NOMO-1 treated with DMSO at 0.1 percent for 48 hours (cell line): ENCODE data around the gene GTF2A2.
"Not testable (repeated sequence)": the region's sequence is repeated elsewhere in the genome, so short reads cannot be mapped to it uniquely, and the experiment has no call there.

ENCODE experiments used
- DNase-seq: peaks from one replicate; lab custom pipeline; 2025; ENCODE audit not compliant: unreplicated experiment; lab: John Stamatoyannopoulos, UW

Gene GTF2A2

DNA sequence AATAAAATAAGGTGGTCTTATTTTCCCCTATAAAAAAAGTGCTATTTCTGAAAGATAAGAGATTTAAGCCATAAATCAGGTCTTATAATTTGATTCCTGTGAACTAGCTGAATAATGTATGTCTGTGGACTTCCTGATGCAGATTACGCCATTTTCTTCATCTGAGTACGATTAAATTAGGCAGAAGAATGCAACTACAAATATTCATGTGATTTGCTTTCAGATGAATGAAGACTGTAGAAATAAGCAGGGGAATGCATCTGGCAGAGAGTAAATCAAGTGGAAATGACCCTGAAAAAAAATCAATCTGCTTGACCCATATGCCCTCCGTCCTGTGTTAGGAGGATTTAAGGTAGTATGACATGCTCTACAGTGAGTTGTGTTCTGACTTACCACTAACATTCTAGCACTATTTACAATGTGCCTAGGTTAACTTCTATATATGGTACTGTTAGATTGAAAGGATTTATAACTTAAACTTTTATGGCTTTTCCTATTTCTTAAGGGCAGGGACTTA, 17.1 kb upstream of the GTF2A2 start:
- no peak for DNase-seq

GRCh38 chr15:59668556-59668955, 11.2 kb upstream of the GTF2A2 start:
- DNase-seq, result no peak

- no peak for DNase-seq
These were observed 4.9 kb upstream of the GTF2A2 start for GRCh38 chr15:59662260-59662659.

- DNase-seq, result no peak
These were observed 2.1 kb upstream of the GTF2A2 start for GRCh38 chr15:59659366-59659765.

- DNase-seq, result no peak
These were observed 365 bp upstream of the GTF2A2 start for GRCh38 chr15:59657635-59658125.

DNA sequence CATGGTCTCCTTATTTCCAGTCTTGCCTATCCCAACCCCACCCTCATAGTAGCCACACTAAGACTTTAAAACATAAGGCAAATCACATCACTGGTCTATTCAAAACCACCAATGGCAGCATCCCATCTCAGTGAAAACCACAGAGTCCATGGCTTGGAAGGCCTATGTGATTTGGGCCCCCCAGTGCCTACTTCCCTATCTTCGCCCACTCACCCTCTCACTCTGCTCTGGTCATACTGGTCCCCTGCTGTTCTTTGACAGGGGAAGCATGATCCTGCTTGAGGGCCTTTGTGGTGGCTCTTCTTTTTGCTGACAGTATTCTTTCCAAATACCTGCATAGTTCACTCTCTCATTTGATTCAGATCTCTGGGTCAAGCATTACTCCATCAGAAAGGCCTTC, 3.3 kb downstream of the GTF2A2 start:
- DNase-seq, result no peak

- no peak for DNase-seq
These were observed 7.7 kb downstream of the GTF2A2 start for GRCh38 chr15:59649603-59650002.

- DNase-seq, result no peak
These were observed 10.2 kb downstream of the GTF2A2 start for GRCh38 chr15:59647085-59647484.

GRCh38 chr15:59646277-59646676, 11.0 kb downstream of the GTF2A2 start:
- DNase-seq, result no peak

DNA sequence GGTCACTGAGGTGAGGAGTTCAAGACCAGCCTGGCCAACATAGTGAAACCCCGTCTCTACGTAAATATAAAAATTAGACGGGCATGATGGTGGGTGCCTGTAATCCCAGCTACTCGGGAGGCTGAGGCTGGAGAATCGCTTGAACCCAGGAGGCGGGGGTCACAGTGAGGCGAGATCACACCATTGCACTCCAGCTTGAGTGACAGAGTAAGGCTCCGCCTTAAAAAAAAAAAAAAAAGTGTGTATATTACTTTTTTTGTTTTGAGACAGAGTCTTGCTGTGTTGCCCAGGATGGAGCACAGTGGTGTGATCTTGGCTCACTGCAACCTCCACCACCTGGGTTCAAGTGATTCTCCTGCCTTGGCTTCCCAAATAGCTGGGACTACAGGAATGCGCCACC, 11.5 kb downstream of the GTF2A2 start:
- not testable (repeated sequence) for DNase-seq

- no peak for DNase-seq
These were observed 12.6 kb downstream of the GTF2A2 start for GRCh38 chr15:59644756-59645155.

GRCh38 chr15:59642351-59642750, 15.0 kb downstream of the GTF2A2 start:
- no peak for DNase-seq

GRCh38 chr15:59637507-59637906, 19.8 kb downstream of the GTF2A2 start:
- not testable (repeated sequence) for DNase-seq

GRCh38 chr15:59636184-59636583, 21.1 kb downstream of the GTF2A2 start:
- DNase-seq, result no peak

GRCh38 chr15:59632714-59633113, 24.6 kb downstream of the GTF2A2 start:
- DNase-seq, result no peak

- peak; percentile 25 for DNase-seq
These were observed 35.0 kb downstream of the GTF2A2 start for GRCh38 chr15:59622289-59622688.

GRCh38 chr15:59618406-59618805, 38.9 kb downstream of the GTF2A2 start:
- peak; percentile 10 for DNase-seq

- DNase-seq, result no peak
These were observed 40.9 kb downstream of the GTF2A2 start for GRCh38 chr15:59616379-59616778.

- no peak for DNase-seq
These were observed 41.7 kb downstream of the GTF2A2 start for GRCh38 chr15:59615661-59616060.

GRCh38 chr15:59614153-59614552, 43.2 kb downstream of the GTF2A2 start:
- DNase-seq, result no peak

DNA sequence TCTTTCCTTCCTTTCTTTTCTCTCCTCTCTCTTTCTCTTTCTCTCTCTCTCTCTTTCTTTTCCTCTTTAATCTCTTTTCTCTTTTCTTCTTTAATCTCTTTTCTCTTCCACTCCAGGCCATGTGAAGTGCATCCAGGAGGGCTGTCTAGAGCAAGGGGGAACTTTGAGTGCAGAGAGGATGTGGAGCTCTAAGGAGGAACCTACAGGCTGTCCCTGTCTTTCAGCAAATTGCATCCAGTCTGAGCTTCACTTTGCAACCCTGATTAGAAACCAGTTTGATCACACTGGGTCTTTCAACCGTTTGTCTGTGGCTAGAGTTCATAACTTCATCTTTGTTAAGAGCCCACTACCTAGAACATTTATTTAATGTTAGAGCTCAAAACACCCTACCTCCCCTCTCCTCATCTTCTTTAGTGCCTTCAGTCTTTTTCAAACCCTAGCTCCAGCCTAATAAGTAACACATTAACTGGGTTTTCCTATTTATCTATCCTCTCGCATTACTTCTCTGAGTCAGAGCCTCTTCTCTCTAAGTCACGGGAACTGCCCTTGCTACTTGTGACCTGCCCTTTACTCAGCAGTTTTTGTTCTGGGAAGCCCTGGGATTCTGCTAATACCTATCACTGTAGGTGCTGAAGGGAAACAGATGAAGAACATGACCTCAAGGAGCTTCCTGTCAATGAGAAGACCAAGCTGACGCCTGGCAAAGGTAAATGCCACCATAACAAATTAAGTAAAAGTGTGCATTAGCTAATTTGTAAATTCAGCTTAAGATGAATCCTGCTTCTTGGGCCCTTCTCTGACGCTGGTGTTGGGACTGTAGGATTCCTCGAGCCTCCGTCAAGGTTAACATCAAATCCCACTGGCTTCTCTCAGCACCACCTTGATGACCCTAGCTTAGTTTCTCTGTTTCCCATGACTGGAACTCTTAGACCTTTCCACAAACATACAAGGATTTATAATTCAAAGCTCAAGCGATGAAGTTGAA, 45.7 kb downstream of the GTF2A2 start, which contains the start of gene GCNT3:
GCNT3 (plus strand) TSS at position 508 of the 985 bp plus-strand sequence. CDS start 6,456 bp downstream, outside the sequence.
- DNase-seq, result peak; percentile 56
